PFSK-1 (cell line): ENCODE results near the gene PEF1.

ENCODE experiments used
- FOXP2 ChIP-seq: optimal IDR thresholded peaks from 2 replicates; pipeline ENCODE3; 2011; ENCODE audit warnings: borderline replicate concordance, control low read depth, inconsistent platforms; ENCODE audit not compliant: insufficient read depth; ENCODE audit errors: extremely low read length, extremely low read depth
- POLR2AphosphoS5 ChIP-seq: IDR thresholded peaks from 2 replicates; pipeline ENCODE4 v1.6.1; 2012; ENCODE audit warnings: low read depth, mild to moderate bottlenecking, control low read depth, low read length, moderate library complexity
- REST ChIP-seq, 2 experiments: IDR thresholded peaks; 2 replicates each; pipeline versions ENCODE4 v1.6.1 to v1.8.0; 2011 to 2012; ENCODE audit warnings: low read depth in 2 of 2, low read length in 2 of 2, control low read depth in 1 of 2, inconsistent platforms in 1 of 2, mild to moderate bottlenecking in 1 of 2, moderate library complexity in 1 of 2; ENCODE audit not compliant: insufficient read depth in 1 of 2
- SIN3A ChIP-seq: IDR thresholded peaks from 2 replicates; pipeline ENCODE4 v1.6.1; 2012; ENCODE audit warnings: mild to moderate bottlenecking, low read length, moderate library complexity, borderline replicate concordance; ENCODE audit not compliant: insufficient read depth
- TAF1 ChIP-seq: IDR thresholded peaks from 2 replicates; pipeline ENCODE4 v1.6.1; 2012; ENCODE audit warnings: low read length, control low read depth, borderline replicate concordance; ENCODE audit not compliant: insufficient read depth

PEF1 gene

DNA sequence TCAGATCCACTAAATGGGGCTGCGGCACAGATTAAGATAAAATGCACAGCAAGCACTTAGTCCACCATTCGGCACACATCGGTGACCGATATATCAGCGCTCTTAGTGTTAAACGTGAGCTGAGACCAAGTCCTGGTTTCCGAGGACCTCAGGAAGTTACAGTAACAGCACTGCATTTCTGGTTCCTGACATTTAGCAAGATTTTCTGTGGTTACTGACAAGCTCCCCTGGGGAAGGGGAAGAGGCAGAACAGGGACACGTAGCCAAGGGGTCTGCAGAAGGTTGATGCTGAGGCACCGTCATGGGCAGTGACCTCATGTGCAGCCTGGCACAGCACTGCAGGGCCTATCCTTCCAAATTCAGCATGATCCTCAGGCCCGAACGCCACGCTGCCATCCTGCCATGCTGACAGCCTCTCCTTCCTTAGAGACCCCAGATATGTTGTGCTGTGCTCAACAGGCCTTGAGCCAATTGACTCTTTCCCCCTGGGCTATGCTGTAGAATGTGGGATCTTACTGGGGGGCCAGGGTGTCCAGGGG is 13.4 kb upstream of the PEF1 start:
- TF ChIP-seq FOXP2: no peak
- TF ChIP-seq TAF1: no peak
- no peak for TF ChIP-seq REST (IDR thresholded peaks at IDR 0.05; ENCODE audit: insufficient read depth in 1 of 2, low read depth in 2 of 2, low read length in 2 of 2)
- TF ChIP-seq SIN3A: no peak
- no peak for TF ChIP-seq POLR2AphosphoS5

DNA sequence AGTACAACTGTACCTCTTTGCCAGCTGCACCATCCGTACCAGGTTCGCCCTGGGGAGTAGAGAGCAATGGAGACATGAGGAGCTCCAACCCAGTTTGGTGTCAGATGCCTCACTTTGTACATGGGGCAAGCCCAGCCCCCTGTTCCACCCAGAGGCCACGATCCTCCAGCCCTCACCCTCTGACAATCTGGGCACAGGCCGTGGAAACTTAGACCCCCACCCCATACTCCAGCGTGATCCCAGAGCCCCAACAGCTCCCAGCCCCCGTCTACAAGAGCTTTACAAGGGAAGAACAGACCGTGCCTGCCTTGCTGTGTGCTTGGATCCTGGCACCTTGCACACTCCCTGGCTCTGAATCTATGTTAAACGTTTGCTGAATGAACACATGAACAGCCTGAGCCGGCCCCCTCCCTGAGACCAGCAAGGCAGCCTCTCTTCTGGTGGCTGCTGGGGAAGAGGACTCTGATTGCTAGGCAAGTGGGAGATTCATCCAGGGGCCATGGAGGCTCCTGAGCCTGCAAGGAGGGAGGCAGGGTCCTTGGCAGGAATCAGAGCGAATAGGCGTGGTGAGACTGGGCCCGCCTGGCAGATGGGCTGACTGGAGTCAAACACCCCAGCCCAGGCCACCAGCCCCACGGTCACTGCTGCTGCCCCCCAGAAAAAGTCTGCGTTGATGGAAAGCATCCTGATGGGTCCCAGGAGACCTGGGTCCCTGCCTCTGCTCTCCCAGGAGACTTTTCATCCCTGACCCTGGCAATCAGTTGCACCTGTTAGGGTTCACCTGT is 12.5 kb upstream of the PEF1 start:
- TF ChIP-seq FOXP2: no peak
- TF ChIP-seq SIN3A: no peak
- no peak for TF ChIP-seq POLR2AphosphoS5

DNA sequence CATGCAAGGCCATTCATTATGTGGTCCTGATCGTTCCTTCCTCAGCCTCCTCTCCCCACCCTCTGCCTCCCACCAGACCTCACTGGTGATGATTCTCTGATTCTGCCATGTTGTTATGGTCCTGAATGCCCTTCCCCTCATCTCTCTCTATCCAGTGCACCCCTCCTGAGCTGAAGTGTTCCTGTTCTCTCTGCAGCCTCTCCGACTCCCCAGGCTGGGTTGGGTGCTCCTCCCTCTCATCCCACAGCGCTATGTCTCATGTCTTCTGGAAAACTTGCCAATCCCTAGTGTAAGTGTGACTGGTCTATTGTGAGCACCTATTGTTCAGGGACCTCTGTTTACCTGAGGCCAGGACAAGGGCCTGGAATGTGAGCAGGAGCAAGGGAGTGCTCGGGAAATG is 11.1 kb upstream of the PEF1 start:
- TF ChIP-seq REST (IDR thresholded peaks at IDR 0.05; ENCODE audit: insufficient read depth in 1 of 2, low read depth in 2 of 2, low read length in 2 of 2) (no peak), FOXP2 (no peak), POLR2AphosphoS5 (no peak), SIN3A (no peak), TAF1 (no peak)

DNA sequence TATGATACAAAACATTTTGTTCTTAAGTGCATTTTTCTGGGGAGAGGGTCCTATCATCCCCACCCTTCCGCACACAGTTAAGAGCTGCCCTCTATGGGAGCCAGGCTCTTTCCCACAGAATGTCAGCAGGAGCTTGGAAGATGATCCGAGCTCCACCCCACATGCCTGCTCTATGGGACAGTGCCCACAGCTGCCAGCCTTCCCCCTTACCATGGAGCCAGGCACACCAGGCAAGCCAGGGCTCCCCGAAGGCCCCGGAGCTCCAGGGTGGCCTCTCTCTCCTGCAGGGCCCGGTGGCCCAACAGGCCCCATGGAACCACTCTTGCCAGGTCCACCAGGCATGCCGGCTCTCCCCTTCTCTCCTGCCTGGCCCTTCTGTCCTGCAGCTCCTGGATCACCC is 10.4 kb upstream of the PEF1 start:
- no peak for TF ChIP-seq SIN3A

DNA sequence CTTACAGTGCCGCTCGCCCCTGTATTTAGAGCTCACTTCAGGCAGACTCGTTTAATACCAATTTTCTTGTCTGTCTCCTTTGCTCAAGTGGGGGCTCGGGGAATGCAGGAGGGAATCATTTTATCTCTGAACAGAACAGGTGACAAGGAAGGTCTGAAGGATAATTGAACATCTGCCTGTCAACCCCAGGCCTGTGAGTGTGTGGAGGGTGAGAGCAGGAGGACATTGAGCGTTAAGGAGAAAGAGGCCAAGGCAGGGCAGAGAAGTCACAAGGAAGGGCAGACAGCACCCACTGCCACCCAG is 9.7 kb upstream of the PEF1 start:
- TF ChIP-seq REST (IDR thresholded peaks at IDR 0.05; ENCODE audit: insufficient read depth in 1 of 2, low read depth in 2 of 2, low read length in 2 of 2) (no peak), POLR2AphosphoS5 (no peak), TAF1 (no peak), SIN3A (no peak), FOXP2 (no peak)

DNA sequence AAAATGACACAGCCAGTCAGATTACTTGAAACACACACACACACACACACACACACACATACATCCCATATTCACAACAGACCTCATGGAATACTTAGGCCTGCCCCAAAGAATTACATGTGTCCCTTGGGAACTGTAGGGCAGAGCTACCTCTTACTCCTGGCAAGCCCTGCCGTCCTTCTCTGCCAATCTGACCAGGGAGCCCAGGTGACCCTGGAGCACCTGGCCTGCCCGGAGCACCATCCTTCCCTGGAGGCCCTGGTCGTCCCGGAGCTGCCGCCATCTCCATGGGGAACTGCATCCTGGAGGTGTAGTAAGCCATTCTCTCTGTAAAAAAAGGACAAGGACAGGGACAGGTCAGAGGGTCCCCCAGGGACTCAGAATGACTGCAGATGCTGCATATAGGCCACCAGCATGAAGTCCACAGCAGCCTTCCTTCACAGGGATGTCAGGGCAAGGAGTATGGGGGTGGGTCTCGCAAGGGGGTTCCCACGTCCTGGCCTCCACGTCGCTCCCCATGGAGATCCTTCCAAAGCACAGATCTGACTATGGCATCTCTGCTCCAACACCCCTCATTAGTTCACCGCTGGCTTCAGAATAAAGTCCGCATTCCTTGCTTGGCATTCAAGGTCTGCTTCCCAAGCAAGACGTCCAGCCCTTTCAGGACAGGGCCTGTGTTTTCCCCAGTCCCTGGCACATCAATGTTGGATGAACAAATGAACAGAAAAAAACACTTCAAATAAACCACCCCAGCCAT is 9.2 kb upstream of the PEF1 start:
- TF ChIP-seq FOXP2: no peak
- TF ChIP-seq POLR2AphosphoS5: no peak
- no peak for TF ChIP-seq TAF1
- TF ChIP-seq SIN3A: no peak
- no peak for TF ChIP-seq REST (IDR thresholded peaks at IDR 0.05; ENCODE audit: insufficient read depth in 1 of 2, low read depth in 2 of 2, low read length in 2 of 2)
